HepG2 (cell line): ENCODE data around the gene TMEM185B. TPM values are rescaled to one million over a fixed set of nuclear protein-coding genes. Genes with fewer than 3 reads are reported as not detected.

ENCODE experiments used
- ATAC-seq: fragments of 200-7000 bp; cut with Tn5 transposase; 3 replicates; pipeline ENCODE4 v1.9.1; 2020; ENCODE audit warnings: mild to moderate bottlenecking, moderate library complexity
- BruUV-seq: library from RNA; stranded (reverse); fragments of 400-500 nt; replicated peaks from 2 replicates; lab custom pipeline; 2021; lab: Mats Ljungman, UMichigan
- CTCF ChIA-PET: fragments of 300-600 bp; formaldehyde crosslinking; extraction: SDS; loops from one replicate; lab custom pipeline; 2021; ENCODE audit warnings: low total read pairs, inconsistent platforms, low intra/inter-chr PET ratio; lab: Yijun Ruan, JAX
- POLR2A ChIA-PET: fragments of 350-600 bp; sonication (Branson Sonifier 250); formaldehyde crosslinking; loops from one replicate; lab custom pipeline; 2020; ENCODE audit warnings: antibody characterized with exemption, inconsistent platforms; lab: Yijun Ruan, JAX
- DNase-seq: peaks from one replicate; pipeline ENCODE4 v3.0.0-alpha.2; 2015; ENCODE audit warnings: low spot score
- FAIRE-seq: peaks from 3 replicates; lab custom pipeline; 2011; peaks lifted over from hg19 to GRCh38; lab: Jason Lieb, UNC
- H2AFZ ChIP-seq: one replicate; pipeline ENCODE4 v1.6.1; 2011; ENCODE audit warnings: low read length, inconsistent platforms
- H3K27ac ChIP-seq: fragments of 300-600 bp; 3 replicates; pipeline ENCODE4 v1.8.0; 2011; ENCODE audit warnings: mixed run types, mild to moderate bottlenecking, mixed read lengths, low read length, inconsistent platforms; ENCODE audit not compliant: insufficient read depth; ENCODE audit errors: extremely low read length
- H3K27me3 ChIP-seq, 2 experiments: fragments of 200-600 bp in 1 of 2; 2 replicates in 1 of 2; 3 replicates in 1 of 2; pipeline versions ENCODE4 v1.6.0 to v1.8.0; 2011; ENCODE audit warnings: low read length in 2 of 2, mild to moderate bottlenecking in 2 of 2, moderate library complexity in 2 of 2, inconsistent platforms in 1 of 2; ENCODE audit not compliant: insufficient read depth in 2 of 2, control insufficient read depth in 1 of 2
- H3K36me3 ChIP-seq, 2 experiments: fragments of 200-600 bp in 1 of 2; replicated peaks in 1 of 2; 2 replicates in 1 of 2; 3 replicates in 1 of 2; pipeline versions ENCODE4 v1.5.1 to v1.8.0; 2011; ENCODE audit warnings: low read length in 2 of 2, inconsistent platforms in 1 of 2; ENCODE audit not compliant: insufficient read depth in 2 of 2, control insufficient read depth in 1 of 2
- H3K4me1 ChIP-seq: 2 replicates; pipeline ENCODE4 v1.5.1; 2012; ENCODE audit warnings: low read length, inconsistent platforms; ENCODE audit not compliant: insufficient read depth
- H3K4me2 ChIP-seq: 2 replicates; pipeline ENCODE4 v1.6.0; 2011; ENCODE audit warnings: low read depth, low read length, inconsistent platforms
- H3K4me3 ChIP-seq, 3 experiments: fragments of 200-600 bp in 1 of 3; sonication (generic), shearing (Covaris generic) in 1 of 3; replicated peaks in 1 of 3; 2 replicates each; pipeline ENCODE4 v1.5.1; 2011 to 2016; ENCODE audit warnings: low read length in 3 of 3, inconsistent platforms in 2 of 3, low read depth in 2 of 3, mild to moderate bottlenecking in 2 of 3, control low read depth in 1 of 3, mixed read lengths in 1 of 3; ENCODE audit not compliant: insufficient read depth in 1 of 3
- H3K79me2 ChIP-seq: one replicate; pipeline ENCODE4 v1.6.1; 2011; ENCODE audit warnings: low read length, inconsistent platforms; ENCODE audit not compliant: insufficient read depth
- H3K9ac ChIP-seq: 2 replicates; pipeline ENCODE4 v1.6.0; 2011; ENCODE audit warnings: mild to moderate bottlenecking, low read depth, low read length, inconsistent platforms; ENCODE audit not compliant: insufficient read depth
- H3K9me3 ChIP-seq: 2 replicates; pipeline ENCODE4 v1.5.1; 2012; ENCODE audit warnings: mild to moderate bottlenecking, low read length
- H4K20me1 ChIP-seq: 2 replicates; pipeline ENCODE4 v1.6.0; 2011; ENCODE audit warnings: inconsistent platforms, mild to moderate bottlenecking, low read length, moderate library complexity; ENCODE audit not compliant: insufficient read depth
- CREB1 ChIP-seq, 2 experiments: fragments of 450-650 bp in 1 of 2; IDR thresholded peaks; 2 replicates each; pipeline ENCODE4 v1.6.1; 2016 to 2017; ENCODE audit warnings: control low read depth in 1 of 2, mild to moderate bottlenecking in 1 of 2, missing compliant biosample characterization in 1 of 2, missing genetic modification characterization in 1 of 2
- HNRNPUL1 ChIP-seq: fragments of 200-400 bp; formaldehyde crosslinking; IDR thresholded peaks from 2 replicates; pipeline ENCODE4 v1.6.1; 2017; ENCODE audit warnings: low read depth, mild to moderate bottlenecking, low read length, moderate library complexity
- ZNF709 ChIP-seq: sonication (generic); formaldehyde crosslinking; IDR thresholded peaks from 2 replicates; pipeline ENCODE4 v1.5.0; 2020; ENCODE audit warnings: mild to moderate bottlenecking, missing genetic modification reagents
- ZNF777 ChIP-seq: sonication (generic); formaldehyde crosslinking; IDR thresholded peaks from 2 replicates; pipeline ENCODE4 v1.4.0; 2020; ENCODE audit warnings: missing genetic modification reagents
- ZSCAN25 ChIP-seq: sonication (generic); formaldehyde crosslinking; IDR thresholded peaks from 2 replicates; pipeline ENCODE4 v1.8.0; 2022; ENCODE audit warnings: mild to moderate bottlenecking, missing genetic modification reagents
- WGBS: methylation state at CpG from one replicate; pipeline ENCODE4 v1.1.6; 2017; ENCODE audit warnings: low lambda C conversion rate; 5-methylcytosine and 5-hydroxymethylcytosine counted together
- in situ Hi-C: cut with HindIII; loops from 2 replicates; pipeline ENCODE4 v1.10.0; 2017; ENCODE audit warnings: low pct_unique_long_range_greater_than_20kb; ENCODE audit not compliant: extremely low pct_ligation_motif_present
- intact Hi-C: fragments of 100-400 bp; cut with micrococcal nuclease; formaldehyde crosslinking; loops from one replicate; pipeline ENCODE4 v1.10.0; 2022; ENCODE audit not compliant: unreplicated experiment
- polyA plus RNA-seq, 8 experiments: library from polyadenylated mRNA; depleted of rRNA in 3 of 8; stranded (reverse) in 7 of 8; unstranded in 1 of 8; fragments of >200 nt; fragmentation: Illumina TruSeq in 4 of 8; extraction: Trizol in 4 of 8; gene quantifications; 2 replicates each; pipeline versions ENCODE4 v1.2.1 to v1.2.3, GENCODE V29; 2011 to 2016; ENCODE audit warnings: low read depth in 4 of 8, missing spikeins in 1 of 8, mixed read lengths in 1 of 8; ENCODE audit not compliant: insufficient read depth in 1 of 8
- total RNA-seq, 5 experiments: library from RNA; depleted of rRNA; stranded (reverse); fragments of >200 nt; fragmentation: Illumina TruSeq; extraction: Trizol; gene quantifications; 2 replicates each; pipeline ENCODE4 v1.2.3, GENCODE V29; 2016; ENCODE audit warnings: low read depth in 1 of 5
- TF ChIP-seq, protein P1 (sequence below): sonication (generic); formaldehyde crosslinking; IDR thresholded peaks from 2 replicates; pipeline ENCODE4 v1.4.0; 2020; ENCODE audit warnings: mild to moderate bottlenecking, low read depth, missing genetic modification reagents
- TF ChIP-seq, protein P2 (sequence below): sonication (generic); formaldehyde crosslinking; IDR thresholded peaks from 2 replicates; pipeline ENCODE4 v1.4.0; 2020; ENCODE audit warnings: missing genetic modification reagents
- TF ChIP-seq, protein P3 (sequence below): sonication (generic); formaldehyde crosslinking; IDR thresholded peaks from 2 replicates; pipeline ENCODE4 v1.8.1; 2023; ENCODE audit warnings: missing genetic modification reagents, inconsistent platforms, borderline replicate concordance
- TF ChIP-seq, protein P4 (sequence below), 2 experiments: sonication (generic) in 1 of 2; formaldehyde crosslinking in 1 of 2; IDR thresholded peaks; 2 replicates each; pipeline versions ENCODE4 v1.5.1 to v1.6.1; 2011 to 2020; ENCODE audit warnings: borderline replicate concordance in 1 of 2, low read depth in 1 of 2, low read length in 1 of 2, mild to moderate bottlenecking in 1 of 2, missing genetic modification reagents in 1 of 2, moderate library complexity in 1 of 2
- TF ChIP-seq, protein P5 (sequence below): sonication (generic); formaldehyde crosslinking; IDR thresholded peaks from 2 replicates; pipeline ENCODE4 v1.8.0; 2022; ENCODE audit warnings: mild to moderate bottlenecking, missing genetic modification reagents, moderate library complexity

The TMEM185B gene
- total and polyA plus RNA-seq, 2 of the 13 experiments (the other 11 are each of a cell fraction or from before 2014, with no cell fraction given), result 5.6 to 7.0 TPM

DNA sequence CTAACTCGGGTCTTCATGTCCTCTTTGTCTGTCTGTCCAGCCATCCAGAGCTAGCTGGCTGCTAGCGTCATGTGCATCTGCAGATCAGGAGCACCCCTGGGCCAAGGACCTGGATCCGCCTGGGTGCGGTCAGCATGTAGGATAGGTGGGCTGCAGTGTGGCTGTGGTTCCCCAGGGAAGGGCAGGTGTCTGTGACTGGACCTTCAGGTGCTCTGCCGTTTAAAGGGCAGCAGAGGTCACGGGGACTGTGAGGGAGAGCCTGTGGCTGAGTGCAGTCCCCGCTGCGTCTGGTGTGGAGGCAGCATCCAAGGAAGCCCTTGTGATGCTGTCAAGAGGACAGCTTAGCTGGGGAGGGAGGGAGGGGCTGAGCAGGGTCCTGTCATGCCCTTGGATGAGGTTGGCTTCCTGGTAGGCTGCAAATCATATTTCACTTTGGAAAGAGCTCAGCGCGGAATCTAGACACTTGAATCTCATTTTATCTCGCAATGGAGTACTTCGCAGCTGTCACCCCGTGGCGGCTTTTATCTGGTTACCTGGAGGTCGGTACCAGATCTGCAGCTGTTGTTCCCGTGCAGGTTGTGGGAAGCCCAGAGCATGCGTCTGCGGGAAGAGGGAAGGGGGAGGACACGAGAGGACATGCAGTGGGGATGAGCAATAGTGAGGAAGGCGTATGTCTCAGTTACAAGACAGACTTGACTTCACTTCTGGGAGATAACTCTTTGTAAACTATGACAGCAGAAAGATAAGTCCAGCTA lies 23.5 kb upstream of the TMEM185B start:
- Histone ChIP-seq H3K36me3 (no peaks in the 10 kb centered on the region), H2AFZ (no peak overlapping the region), H3K9ac (no peak overlapping the region), H3K4me2 (no peak overlapping the region), H3K27me3 (peaks cover 8 to 53% of the 10 kb centered on the region in 2 experiments; a peak in 4 of 5 replicates), H3K79me2 (no peaks in the 10 kb centered on the region), H4K20me1 (no peaks in the 10 kb centered on the region), H3K4me1 (peaks cover 24% of the 10 kb centered on the region), H3K27ac (no peak overlapping the region), H3K4me3 (no peak overlapping the region), H3K9me3 (no peaks in the 10 kb centered on the region)
- WGBS, result 51% methylated on average over 20 of the region's 20 CpGs
- FAIRE-seq (no peak), ATAC-seq (no peak), DNase-seq (no peak)
- CTCF ChIA-PET, result no interaction called here
- intact Hi-C loops (no loop called here), in situ Hi-C loops (no loop called here)
- POLR2A ChIA-PET, result no interaction called here
- no TSS peak for BruUV-seq
- TF ChIP-seq HNRNPUL1, result no peak
- TF ChIP-seq, protein P1, sequence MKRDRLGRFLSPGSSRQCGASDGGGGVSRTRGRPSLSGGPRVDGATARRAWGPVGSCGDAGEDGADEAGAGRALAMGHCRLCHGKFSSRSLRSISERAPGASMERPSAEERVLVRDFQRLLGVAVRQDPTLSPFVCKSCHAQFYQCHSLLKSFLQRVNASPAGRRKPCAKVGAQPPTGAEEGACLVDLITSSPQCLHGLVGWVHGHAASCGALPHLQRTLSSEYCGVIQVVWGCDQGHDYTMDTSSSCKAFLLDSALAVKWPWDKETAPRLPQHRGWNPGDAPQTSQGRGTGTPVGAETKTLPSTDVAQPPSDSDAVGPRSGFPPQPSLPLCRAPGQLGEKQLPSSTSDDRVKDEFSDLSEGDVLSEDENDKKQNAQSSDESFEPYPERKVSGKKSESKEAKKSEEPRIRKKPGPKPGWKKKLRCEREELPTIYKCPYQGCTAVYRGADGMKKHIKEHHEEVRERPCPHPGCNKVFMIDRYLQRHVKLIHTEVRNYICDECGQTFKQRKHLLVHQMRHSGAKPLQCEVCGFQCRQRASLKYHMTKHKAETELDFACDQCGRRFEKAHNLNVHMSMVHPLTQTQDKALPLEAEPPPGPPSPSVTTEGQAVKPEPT (CRISPR knock-in tag), result no peak
- no peak for TF ChIP-seq ZNF709 (CRISPR knock-in tag)
- TF ChIP-seq, protein P2, sequence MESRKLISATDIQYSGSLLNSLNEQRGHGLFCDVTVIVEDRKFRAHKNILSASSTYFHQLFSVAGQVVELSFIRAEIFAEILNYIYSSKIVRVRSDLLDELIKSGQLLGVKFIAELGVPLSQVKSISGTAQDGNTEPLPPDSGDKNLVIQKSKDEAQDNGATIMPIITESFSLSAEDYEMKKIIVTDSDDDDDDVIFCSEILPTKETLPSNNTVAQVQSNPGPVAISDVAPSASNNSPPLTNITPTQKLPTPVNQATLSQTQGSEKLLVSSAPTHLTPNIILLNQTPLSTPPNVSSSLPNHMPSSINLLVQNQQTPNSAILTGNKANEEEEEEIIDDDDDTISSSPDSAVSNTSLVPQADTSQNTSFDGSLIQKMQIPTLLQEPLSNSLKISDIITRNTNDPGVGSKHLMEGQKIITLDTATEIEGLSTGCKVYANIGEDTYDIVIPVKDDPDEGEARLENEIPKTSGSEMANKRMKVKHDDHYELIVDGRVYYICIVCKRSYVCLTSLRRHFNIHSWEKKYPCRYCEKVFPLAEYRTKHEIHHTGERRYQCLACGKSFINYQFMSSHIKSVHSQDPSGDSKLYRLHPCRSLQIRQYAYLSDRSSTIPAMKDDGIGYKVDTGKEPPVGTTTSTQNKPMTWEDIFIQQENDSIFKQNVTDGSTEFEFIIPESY, result no peak
- no peak for TF ChIP-seq ZSCAN25 (CRISPR knock-in tag)
- TF ChIP-seq, protein P3, sequence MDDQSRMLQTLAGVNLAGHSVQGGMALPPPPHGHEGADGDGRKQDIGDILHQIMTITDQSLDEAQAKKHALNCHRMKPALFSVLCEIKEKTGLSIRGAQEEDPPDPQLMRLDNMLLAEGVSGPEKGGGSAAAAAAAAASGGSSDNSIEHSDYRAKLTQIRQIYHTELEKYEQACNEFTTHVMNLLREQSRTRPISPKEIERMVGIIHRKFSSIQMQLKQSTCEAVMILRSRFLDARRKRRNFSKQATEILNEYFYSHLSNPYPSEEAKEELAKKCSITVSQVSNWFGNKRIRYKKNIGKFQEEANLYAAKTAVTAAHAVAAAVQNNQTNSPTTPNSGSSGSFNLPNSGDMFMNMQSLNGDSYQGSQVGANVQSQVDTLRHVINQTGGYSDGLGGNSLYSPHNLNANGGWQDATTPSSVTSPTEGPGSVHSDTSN (CRISPR knock-in tag), result no peak
- no peak for TF ChIP-seq ZNF777 (CRISPR knock-in tag)
- TF ChIP-seq, protein P4, sequence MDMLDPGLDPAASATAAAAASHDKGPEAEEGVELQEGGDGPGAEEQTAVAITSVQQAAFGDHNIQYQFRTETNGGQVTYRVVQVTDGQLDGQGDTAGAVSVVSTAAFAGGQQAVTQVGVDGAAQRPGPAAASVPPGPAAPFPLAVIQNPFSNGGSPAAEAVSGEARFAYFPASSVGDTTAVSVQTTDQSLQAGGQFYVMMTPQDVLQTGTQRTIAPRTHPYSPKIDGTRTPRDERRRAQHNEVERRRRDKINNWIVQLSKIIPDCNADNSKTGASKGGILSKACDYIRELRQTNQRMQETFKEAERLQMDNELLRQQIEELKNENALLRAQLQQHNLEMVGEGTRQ (IDR thresholded peaks at IDR 0.05; ENCODE audit: low read depth, low read length), result no peak
- TF ChIP-seq, protein P4 (CRISPR knock-in tag; IDR thresholded peaks at IDR 0.05; ENCODE audit: borderline replicate concordance), result no peak
- no peak for TF ChIP-seq CREB1 (IDR thresholded peaks at IDR 0.05)
- TF ChIP-seq CREB1 (CRISPR knock-in tag; IDR thresholded peaks at IDR 0.05), result no peak
- TF ChIP-seq, protein P5, sequence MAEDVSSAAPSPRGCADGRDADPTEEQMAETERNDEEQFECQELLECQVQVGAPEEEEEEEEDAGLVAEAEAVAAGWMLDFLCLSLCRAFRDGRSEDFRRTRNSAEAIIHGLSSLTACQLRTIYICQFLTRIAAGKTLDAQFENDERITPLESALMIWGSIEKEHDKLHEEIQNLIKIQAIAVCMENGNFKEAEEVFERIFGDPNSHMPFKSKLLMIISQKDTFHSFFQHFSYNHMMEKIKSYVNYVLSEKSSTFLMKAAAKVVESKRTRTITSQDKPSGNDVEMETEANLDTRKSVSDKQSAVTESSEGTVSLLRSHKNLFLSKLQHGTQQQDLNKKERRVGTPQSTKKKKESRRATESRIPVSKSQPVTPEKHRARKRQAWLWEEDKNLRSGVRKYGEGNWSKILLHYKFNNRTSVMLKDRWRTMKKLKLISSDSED (CRISPR knock-in tag), result no peak
